Body of pancreas (tissue), 4 donors: Measurements from ENCODE around the gene BCR. TPM values are rescaled to one million over a fixed set of nuclear protein-coding genes. Genes with fewer than 3 reads are reported as not detected.

ENCODE experiments used
- ATAC-seq: fragments of 150-250 bp; one replicate; pipeline ENCODE4 v1.9.1; 2016
- DNase-seq, 4 donors: peaks; one replicate each; pipeline ENCODE4 v3.0.0-alpha.2; 2019
- H3K27ac ChIP-seq, 4 donors: fragments of 200-600 bp; sonication (generic); 1 replicate in 3 of 4; 2 replicates in 1 of 4; pipeline versions ENCODE4 v1.5.1 to v1.6.1; 2016 to 2019; ENCODE audit warnings: mild to moderate bottlenecking in 1 of 4, mixed read lengths in 1 of 4, moderate library complexity in 1 of 4
- H3K27me3 ChIP-seq, 2 donors: fragments of 200-600 bp; sonication (generic); one replicate each; pipeline ENCODE4 v1.6.0; 2016; ENCODE audit warnings: mild to moderate bottlenecking in 1 of 2
- H3K36me3 ChIP-seq, 2 donors: fragments of 200-600 bp; sonication (generic); replicated peaks in 1 of 2; 2 replicates each; pipeline ENCODE4 v1.5.1; 2016; ENCODE audit warnings: low read depth in 2 of 2; ENCODE audit not compliant: insufficient read depth in 1 of 2
- H3K4me1 ChIP-seq: fragments of 200-600 bp; sonication (generic); one replicate; pipeline ENCODE4 v1.6.0; 2016
- H3K4me3 ChIP-seq, 2 donors: fragments of 200-600 bp; sonication (generic); 1 replicate in 1 of 2; 2 replicates in 1 of 2; pipeline ENCODE4 v1.5.1; 2016 to 2019
- H3K9me3 ChIP-seq, 3 donors: fragments of 200-600 bp; sonication (generic); 1 replicate in 2 of 3; 2 replicates in 1 of 3; pipeline ENCODE4 v1.5.1; 2016
- CTCF ChIP-seq, 7 experiments: fragments of 450-650 bp in 4 of 7; fragments of 200-600 bp in 3 of 7; sonication (generic) in 3 of 7; IDR thresholded peaks; one replicate each; pipeline ENCODE4 v1.5.1; 2016 to 2019; ENCODE audit warnings: antibody characterized with exemption in 7 of 7
- POLR2A ChIP-seq, 3 donors: fragments of 450-650 bp; IDR thresholded peaks; one replicate each; pipeline ENCODE4 v1.6.1; 2016; ENCODE audit warnings: antibody characterized with exemption in 3 of 3, mild to moderate bottlenecking in 2 of 3
- WGBS, 2 donors: methylation state at CpG; one replicate each; pipeline ENCODE4 v1.1.5; 2017; 5-methylcytosine and 5-hydroxymethylcytosine counted together
- intact Hi-C: fragments of 100-400 bp; cut with DNase I; formaldehyde crosslinking; loops from one replicate; pipeline ENCODE4 v1.15.1; 2023
- total RNA-seq, 2 donors: library from RNA; depleted of rRNA; stranded (reverse); fragments of >200 nt; gene quantifications; one replicate each; pipeline ENCODE4 v1.1.0, GENCODE V29; 2016

Gene BCR
- total RNA-seq, 2 donors from 2014 or later, result 28.3 to 71.2 TPM

GRCh38 chr22:23176645-23177027, 3.7 kb upstream of the BCR start:
- 92 to 96% methylated on average over 9 of the region's 9 CpGs for WGBS, 2 donors
- H3K9me3 ChIP-seq, result no peaks in the 10 kb centered on the region
- no peak overlapping the region for H3K4me3 ChIP-seq
- TF ChIP-seq POLR2A (IDR thresholded peaks at IDR 0.05) (no peak), CTCF (IDR thresholded peaks at IDR 0.05) (no peak)
- intact Hi-C loops, result loop anchor here (5.0 kb wide), 1 partner anchor 106 kb away; no protein-coding TSS in a partner anchor
- no peaks in the 10 kb centered on the region for H3K36me3 ChIP-seq
- H3K27ac ChIP-seq, result peak overlapping the region in 3 of 4 donors; percentile 10 to 67 (median 36)
- no peaks in the 10 kb centered on the region for H3K27me3 ChIP-seq
- ATAC-seq, result no peak
- H3K4me1 ChIP-seq, result peaks cover 23% of the 10 kb centered on the region
- no peak for DNase-seq

GRCh38 chr22:23177197-23177596, 3.1 kb upstream of the BCR start:
- DNase-seq (peak in 2 of 4 donors; percentile 44), ATAC-seq (peak; percentile 4)
- WGBS, 2 donors, result 49 to 54% methylated on average over 4 of the region's 4 CpGs
- H3K4me3 ChIP-seq, result no peak overlapping the region
- H3K4me1 ChIP-seq, result peaks cover 29% of the 10 kb centered on the region
- no peaks in the 10 kb centered on the region for H3K27me3 ChIP-seq
- TF ChIP-seq POLR2A (IDR thresholded peaks at IDR 0.05) (no peak), CTCF (IDR thresholded peaks at IDR 0.05) (no peak)
- intact Hi-C loops, result loop anchor here (5.0 kb wide), 1 partner anchor 105 kb away; no protein-coding TSS in a partner anchor
- H3K36me3 ChIP-seq, result no peaks in the 10 kb centered on the region
- H3K27ac ChIP-seq, result peak overlapping the region in 3 of 4 donors; percentile 10 to 67 (median 59)
- H3K9me3 ChIP-seq, result no peaks in the 10 kb centered on the region

- Histone ChIP-seq H3K4me1 (peaks cover 44% of the 10 kb centered on the region), H3K9me3 (no peaks in the 10 kb centered on the region), H3K27me3 (no peaks in the 10 kb centered on the region), H3K4me3 (no peak overlapping the region), H3K36me3 (no peaks in the 10 kb centered on the region), H3K27ac (peak overlapping the region in 2 of 4 donors; percentile 68 to 80)
- 34 to 45% methylated on average over 6 to 9 of the region's 9 CpGs for WGBS, 2 donors
- ATAC-seq, result peak; percentile 44
- DNase-seq, result peak; percentile 60 to 73 (median 69)
- no peak for TF ChIP-seq POLR2A (IDR thresholded peaks at IDR 0.05)
- peak; percentile 90 to 96 (median 94) for TF ChIP-seq CTCF (IDR thresholded peaks at IDR 0.05)
- intact Hi-C loops, result loop anchor here (5.0 kb wide), 1 partner anchor 104 kb away; no protein-coding TSS in a partner anchor
Measured at GRCh38 chr22:23178512-23179254, 1.6 kb upstream of the BCR start.

- intact Hi-C loops, result loop anchor here (5.0 kb wide), 1 partner anchor 103 kb away; no protein-coding TSS in a partner anchor
- TF ChIP-seq CTCF (IDR thresholded peaks at IDR 0.05) (no peak), POLR2A (IDR thresholded peaks at IDR 0.05) (peak in 1 of 3 donors; percentile 23)
- peak overlapping the region; percentile 68 to 80 (median 73) for H3K27ac ChIP-seq
- DNase-seq (peak; percentile 37 to 45 (median 42)), ATAC-seq (peak; percentile 7)
- no peaks in the 10 kb centered on the region for H3K36me3 ChIP-seq
- WGBS, 2 donors, result 28% methylated on average over 25 of the region's 25 CpGs; no CpG with 5 or more reads in 1 of the 2 donors
- H3K27me3 ChIP-seq, result no peaks in the 10 kb centered on the region
- H3K4me1 ChIP-seq, result peaks cover 53% of the 10 kb centered on the region
- no peaks in the 10 kb centered on the region for H3K9me3 ChIP-seq
- H3K4me3 ChIP-seq, result peak overlapping the region in 1 of 2 donors; percentile 21
Measured at GRCh38 chr22:23179381-23180299, 669 bp upstream of the BCR start.
